ENCODE results near the gene TSC22D4.
"Not testable (repeated sequence)": the region's sequence is repeated elsewhere in the genome, so short reads cannot be mapped to it uniquely, and the experiment has no call there.

Gene TSC22D4

GRCh38 chr7:100504887-100505611 lies 26.0 kb upstream of the TSC22D4 start:
- TF ChIP-seq CTCF (IDR thresholded peaks at IDR 0.05; ENCODE audit: low read depth, low read length, missing control alignments), result no peak
- H3K4me3 ChIP-seq (replicated peaks; ENCODE audit: low read depth, low read length), result no peak overlapping the region
- no peak for DNase-seq (ENCODE audit: extremely low read depth, low read depth)

GRCh38 chr7:100504031-100504430 lies 25.0 kb upstream of the TSC22D4 start:
- not testable (repeated sequence) for H3K4me3 ChIP-seq (replicated peaks; ENCODE audit: low read depth, low read length); DNase-seq (ENCODE audit: extremely low read depth, low read depth)

GRCh38 chr7:100500743-100501142 lies 21.7 kb upstream of the TSC22D4 start:
- not testable (repeated sequence) for H3K4me3 ChIP-seq (replicated peaks; ENCODE audit: low read depth, low read length); DNase-seq (ENCODE audit: extremely low read depth, low read depth)

GRCh38 chr7:100496509-100496908 lies 17.5 kb upstream of the TSC22D4 start:
- no peak overlapping the region for H3K4me3 ChIP-seq (replicated peaks; ENCODE audit: low read depth, low read length)
- no peak for TF ChIP-seq CTCF (IDR thresholded peaks at IDR 0.05; ENCODE audit: low read depth, low read length, missing control alignments)
- no peak for DNase-seq (ENCODE audit: extremely low read depth, low read depth)

- TF ChIP-seq CTCF (IDR thresholded peaks at IDR 0.05; ENCODE audit: low read depth, low read length, missing control alignments), result no peak
- H3K4me3 ChIP-seq (replicated peaks; ENCODE audit: low read depth, low read length), result no peak overlapping the region
- no peak for DNase-seq (ENCODE audit: extremely low read depth, low read depth)
Measured at GRCh38 chr7:100493476-100494264, 14.7 kb upstream of the TSC22D4 start.

- TF ChIP-seq CTCF (IDR thresholded peaks at IDR 0.05; ENCODE audit: low read depth, low read length, missing control alignments), result no peak
- H3K4me3 ChIP-seq (replicated peaks; ENCODE audit: low read depth, low read length), result no peak overlapping the region
- DNase-seq (ENCODE audit: extremely low read depth, low read depth), result no peak
Measured at GRCh38 chr7:100492738-100493475, 13.9 kb upstream of the TSC22D4 start.

- no peak for TF ChIP-seq CTCF (IDR thresholded peaks at IDR 0.05; ENCODE audit: low read depth, low read length, missing control alignments)
- DNase-seq (ENCODE audit: extremely low read depth, low read depth), result no peak
- H3K4me3 ChIP-seq (replicated peaks; ENCODE audit: low read depth, low read length), result no peak overlapping the region
Measured at GRCh38 chr7:100491192-100491578, 12.2 kb upstream of the TSC22D4 start.
